Suprapubic skin (tissue), 4 donors: ENCODE results near the gene SMARCD1. TPM values are rescaled to one million over a fixed set of nuclear protein-coding genes. Genes with fewer than 3 reads are reported as not detected.

Source experiments
- DNase-seq, 2 donors: peaks; one replicate each; pipeline ENCODE4 v3.0.0-alpha.2; 2019; ENCODE audit warnings: low spot score in 2 of 2
- H3K27ac ChIP-seq: fragments of 200-600 bp; sonication (generic); one replicate; pipeline ENCODE4 v1.5.1; 2019
- H3K27me3 ChIP-seq: fragments of 200-600 bp; sonication (generic); one replicate; pipeline ENCODE4 v1.5.1; 2019
- H3K36me3 ChIP-seq: fragments of 200-600 bp; sonication (generic); one replicate; pipeline ENCODE4 v1.5.1; 2019
- H3K4me1 ChIP-seq: fragments of 200-600 bp; sonication (generic); one replicate; pipeline ENCODE4 v1.5.1; 2019
- H3K4me3 ChIP-seq: fragments of 200-600 bp; sonication (generic); one replicate; pipeline ENCODE4 v1.5.1; 2019; ENCODE audit warnings: mild to moderate bottlenecking
- H3K9me3 ChIP-seq: fragments of 200-600 bp; sonication (generic); one replicate; pipeline ENCODE4 v1.5.1; 2019
- EP300 ChIP-seq: sonication (generic); formaldehyde crosslinking; IDR thresholded peaks from one replicate; pipeline ENCODE4 v1.6.1; 2017; ENCODE audit warnings: antibody characterized with exemption
- POLR2A ChIP-seq, 2 donors: fragments of 450-650 bp; IDR thresholded peaks; one replicate each; pipeline ENCODE4 v1.6.1; 2017; ENCODE audit warnings: antibody characterized with exemption in 2 of 2, mild to moderate bottlenecking in 2 of 2, moderate library complexity in 2 of 2
- POLR2AphosphoS5 ChIP-seq, 3 donors: sonication (generic); formaldehyde crosslinking; IDR thresholded peaks; one replicate each; pipeline ENCODE4 v1.6.1; 2017; ENCODE audit warnings: antibody characterized with exemption in 3 of 3
- WGBS: methylation state at CpG from one replicate; pipeline ENCODE4 v1.1.5; 2018; 5-methylcytosine and 5-hydroxymethylcytosine counted together
- total RNA-seq, 4 donors: library from RNA; depleted of rRNA; stranded (reverse); fragments of >200 nt; gene quantifications; one replicate each; pipeline ENCODE4 v1.1.0, GENCODE V29; 2016
- TF ChIP-seq, protein P1 (sequence below), 2 donors: fragments of 200-600 bp in 1 of 2; fragments of 450-650 bp in 1 of 2; sonication (generic) in 1 of 2; IDR thresholded peaks; one replicate each; pipeline ENCODE4 v1.5.1; 2016 to 2019; ENCODE audit warnings: antibody characterized with exemption in 2 of 2, mild to moderate bottlenecking in 1 of 2, moderate library complexity in 1 of 2

The SMARCD1 gene
- total RNA-seq, 4 donors from 2014 or later: 62.8 to 86.5 (median 69.7) TPM

DNA sequence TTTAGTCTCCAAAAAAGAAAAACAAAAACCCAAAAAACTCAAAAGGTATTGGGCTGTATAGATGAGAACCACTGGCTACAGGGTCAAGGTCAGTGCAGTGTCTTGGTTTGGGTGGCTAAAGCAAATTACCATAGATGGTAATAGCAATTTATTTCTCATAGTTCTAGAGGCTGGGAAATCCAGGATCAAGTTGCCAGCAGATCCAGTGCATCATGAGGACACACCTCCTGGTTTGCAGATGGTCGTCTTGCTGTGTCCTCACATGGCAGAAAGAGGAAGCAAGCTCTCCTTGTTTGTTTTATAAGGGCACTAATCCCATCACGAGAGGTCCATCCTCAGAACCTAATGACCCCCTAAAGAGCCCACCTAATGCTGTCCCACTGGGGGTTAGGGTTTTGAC, 38.1 kb downstream of the SMARCD1 start:
- DNase-seq: no peak
- H3K9me3 ChIP-seq: no peaks in the 10 kb centered on the region
- H3K27ac ChIP-seq: no peak overlapping the region
- peaks cover 67% of the 10 kb centered on the region for H3K36me3 ChIP-seq
- no peaks in the 10 kb centered on the region for H3K4me1 ChIP-seq
- TF ChIP-seq, protein P1, sequence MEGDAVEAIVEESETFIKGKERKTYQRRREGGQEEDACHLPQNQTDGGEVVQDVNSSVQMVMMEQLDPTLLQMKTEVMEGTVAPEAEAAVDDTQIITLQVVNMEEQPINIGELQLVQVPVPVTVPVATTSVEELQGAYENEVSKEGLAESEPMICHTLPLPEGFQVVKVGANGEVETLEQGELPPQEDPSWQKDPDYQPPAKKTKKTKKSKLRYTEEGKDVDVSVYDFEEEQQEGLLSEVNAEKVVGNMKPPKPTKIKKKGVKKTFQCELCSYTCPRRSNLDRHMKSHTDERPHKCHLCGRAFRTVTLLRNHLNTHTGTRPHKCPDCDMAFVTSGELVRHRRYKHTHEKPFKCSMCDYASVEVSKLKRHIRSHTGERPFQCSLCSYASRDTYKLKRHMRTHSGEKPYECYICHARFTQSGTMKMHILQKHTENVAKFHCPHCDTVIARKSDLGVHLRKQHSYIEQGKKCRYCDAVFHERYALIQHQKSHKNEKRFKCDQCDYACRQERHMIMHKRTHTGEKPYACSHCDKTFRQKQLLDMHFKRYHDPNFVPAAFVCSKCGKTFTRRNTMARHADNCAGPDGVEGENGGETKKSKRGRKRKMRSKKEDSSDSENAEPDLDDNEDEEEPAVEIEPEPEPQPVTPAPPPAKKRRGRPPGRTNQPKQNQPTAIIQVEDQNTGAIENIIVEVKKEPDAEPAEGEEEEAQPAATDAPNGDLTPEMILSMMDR (IDR thresholded peaks at IDR 0.05): no peak
- no peak for TF ChIP-seq POLR2AphosphoS5 (IDR thresholded peaks at IDR 0.05)
- no peak for TF ChIP-seq POLR2A (IDR thresholded peaks at IDR 0.05)
- TF ChIP-seq EP300: no peak
- no peaks in the 10 kb centered on the region for H3K27me3 ChIP-seq
- no peak overlapping the region for H3K4me3 ChIP-seq
- 87% methylated on average over 2 of the region's 2 CpGs for WGBS

GRCh38 chr12:50127546-50127945, 42.4 kb downstream of the SMARCD1 start:
- peaks cover 57% of the 10 kb centered on the region for H3K36me3 ChIP-seq
- no peaks in the 10 kb centered on the region for H3K4me1 ChIP-seq
- WGBS: 50% methylated on average over 2 of the region's 2 CpGs
- no peak overlapping the region for H3K4me3 ChIP-seq
- no peaks in the 10 kb centered on the region for H3K9me3 ChIP-seq
- DNase-seq: no peak
- H3K27ac ChIP-seq: no peak overlapping the region
- H3K27me3 ChIP-seq: no peaks in the 10 kb centered on the region
- TF ChIP-seq POLR2A (IDR thresholded peaks at IDR 0.05): no peak
- no peak for TF ChIP-seq EP300
- TF ChIP-seq, protein P1 (IDR thresholded peaks at IDR 0.05): no peak
- no peak for TF ChIP-seq POLR2AphosphoS5 (IDR thresholded peaks at IDR 0.05)

- DNase-seq: no peak
- TF ChIP-seq EP300 (no peak), POLR2AphosphoS5 (IDR thresholded peaks at IDR 0.05) (no peak), POLR2A (IDR thresholded peaks at IDR 0.05) (no peak)
- TF ChIP-seq, protein P1 (IDR thresholded peaks at IDR 0.05): no peak
- no peak overlapping the region for H3K4me3 ChIP-seq
- H3K27me3 ChIP-seq: no peaks in the 10 kb centered on the region
- peaks cover 61% of the 10 kb centered on the region for H3K36me3 ChIP-seq
- 60% methylated on average over 4 of the region's 4 CpGs for WGBS
- H3K27ac ChIP-seq: no peak overlapping the region
- H3K4me1 ChIP-seq: no peaks in the 10 kb centered on the region
- H3K9me3 ChIP-seq: no peaks in the 10 kb centered on the region
Observed at GRCh38 chr12:50129290-50129689, 44.1 kb downstream of the SMARCD1 start.

DNA sequence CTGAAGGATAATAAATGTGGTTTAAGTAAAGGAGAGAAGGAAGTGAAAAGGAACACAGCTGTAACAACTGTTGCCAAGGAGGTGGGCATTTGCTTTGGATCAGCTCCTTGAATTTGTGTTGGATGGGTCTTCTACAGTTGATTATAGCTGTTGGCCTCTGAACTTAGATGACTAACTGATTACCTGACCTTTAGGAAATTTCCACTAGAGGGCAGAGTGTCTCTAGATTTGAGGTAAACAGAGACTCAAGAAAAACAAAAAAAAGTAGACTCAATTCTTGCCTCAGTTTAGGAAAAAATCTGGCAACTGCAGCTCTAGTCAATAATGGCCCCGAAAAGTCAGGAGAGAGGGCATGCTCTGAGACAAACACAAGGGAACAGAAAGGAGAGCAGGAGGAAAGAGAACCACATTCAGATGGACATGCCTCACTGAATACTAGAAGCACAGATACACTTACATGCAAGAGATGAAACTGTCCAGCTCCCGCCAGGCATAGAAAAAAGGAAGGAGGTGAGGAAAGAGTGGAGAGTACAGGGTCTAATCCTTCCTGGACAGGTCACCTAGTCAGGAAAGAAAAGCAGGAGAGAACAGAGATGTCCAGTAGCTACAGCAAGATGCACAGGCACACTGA, 47.5 kb downstream of the SMARCD1 start:
- 96% methylated on average over 2 of the region's 2 CpGs for WGBS
- H3K36me3 ChIP-seq: peaks cover 73% of the 10 kb centered on the region

GRCh38 chr12:50142993-50143392, 57.9 kb downstream of the SMARCD1 start:
- H3K4me1 ChIP-seq: no peaks in the 10 kb centered on the region
- H3K27ac ChIP-seq: no peak overlapping the region
- no peaks in the 10 kb centered on the region for H3K9me3 ChIP-seq
- H3K4me3 ChIP-seq: no peak overlapping the region
- H3K36me3 ChIP-seq: peaks cover 22% of the 10 kb centered on the region
- TF ChIP-seq EP300 (no peak), POLR2AphosphoS5 (IDR thresholded peaks at IDR 0.05) (no peak), POLR2A (IDR thresholded peaks at IDR 0.05) (no peak)
- TF ChIP-seq, protein P1 (IDR thresholded peaks at IDR 0.05): no peak
- WGBS: 85% methylated on average over 8 of the region's 8 CpGs
- no peaks in the 10 kb centered on the region for H3K27me3 ChIP-seq
- DNase-seq: no peak

More for the DNA sequence above, 47.5 kb downstream of the SMARCD1 start:
- Histone ChIP-seq H3K27ac (no peak overlapping the region), H3K4me3 (no peak overlapping the region), H3K4me1 (peaks cover 3% of the 10 kb centered on the region), H3K27me3 (no peaks in the 10 kb centered on the region), H3K9me3 (no peaks in the 10 kb centered on the region)
- TF ChIP-seq, protein P1 (IDR thresholded peaks at IDR 0.05): peak in 1 of 2 donors; percentile 32
- no peak for TF ChIP-seq POLR2AphosphoS5 (IDR thresholded peaks at IDR 0.05)
- DNase-seq: no peak
